HG03139 (cell line): ENCODE measurements around the gene MERTK.

Source experiments
- ATAC-seq: cut with Tn5 transposase; IDR thresholded peaks from one replicate; pipeline ENCODE4 v1.9.1; 2021; ENCODE audit not compliant: unreplicated experiment

Gene MERTK

GRCh38 chr2:111977240-111977639, 78.8 kb downstream of the MERTK start:
- no peak for ATAC-seq

- ATAC-seq: no peak
Measured at GRCh38 chr2:111978452-111979170, 80.2 kb downstream of the MERTK start.

GRCh38 chr2:111981666-111982065, 83.3 kb downstream of the MERTK start:
- ATAC-seq: no peak

GRCh38 chr2:111982822-111983221, 84.4 kb downstream of the MERTK start:
- no peak for ATAC-seq

- ATAC-seq: no peak
Measured at GRCh38 chr2:111983478-111984212, 85.2 kb downstream of the MERTK start.

GRCh38 chr2:111984213-111984604, 85.8 kb downstream of the MERTK start:
- no peak for ATAC-seq

- ATAC-seq: no peak
Measured at GRCh38 chr2:111985514-111985913, 87.1 kb downstream of the MERTK start.

GRCh38 chr2:111986116-111986900, 87.9 kb downstream of the MERTK start:
- no peak for ATAC-seq

- no peak for ATAC-seq
Measured at GRCh38 chr2:111990375-111990774, 92.0 kb downstream of the MERTK start.

GRCh38 chr2:111990856-111991255, 92.4 kb downstream of the MERTK start:
- ATAC-seq: no peak

- no peak for ATAC-seq
Measured at GRCh38 chr2:111994042-111994441, 95.6 kb downstream of the MERTK start.

- ATAC-seq: no peak
Measured at GRCh38 chr2:111995148-111995547, 96.7 kb downstream of the MERTK start.

- no peak for ATAC-seq
Measured at GRCh38 chr2:111999809-112000208, 101.4 kb downstream of the MERTK start.

GRCh38 chr2:112000399-112001135, 102.2 kb downstream of the MERTK start:
- ATAC-seq: no peak

- ATAC-seq: no peak
Measured at GRCh38 chr2:112001136-112001715, 102.8 kb downstream of the MERTK start.

GRCh38 chr2:112001942-112002341, 103.5 kb downstream of the MERTK start:
- no peak for ATAC-seq

- ATAC-seq: no peak
Measured at GRCh38 chr2:112003576-112004252, 105.3 kb downstream of the MERTK start.

- no peak for ATAC-seq
Measured at GRCh38 chr2:112004253-112004645, 105.8 kb downstream of the MERTK start.

- no peak for ATAC-seq
Measured at GRCh38 chr2:112005406-112006075, 107.1 kb downstream of the MERTK start.

GRCh38 chr2:112006076-112006410, 107.6 kb downstream of the MERTK start:
- ATAC-seq: no peak
